HG03095 (cell line): ENCODE results near the gene NOP53.
"Not testable (repeated sequence)": the region's sequence is repeated elsewhere in the genome, so short reads cannot be mapped to it uniquely, and the experiment has no call there.

Experiments
- ATAC-seq: cut with Tn5 transposase; IDR thresholded peaks from one replicate; pipeline ENCODE4 v1.9.1; 2021; ENCODE audit warnings: moderate library complexity; ENCODE audit not compliant: unreplicated experiment

NOP53 gene

GRCh38 chr19:47752440-47753211 is 7.3 kb downstream of the NOP53 start:
- ATAC-seq: no peak

GRCh38 chr19:47754206-47755064 is 9.1 kb downstream of the NOP53 start:
- ATAC-seq: no peak

- ATAC-seq: no peak
Observed at GRCh38 chr19:47755065-47755761, 9.9 kb downstream of the NOP53 start.

GRCh38 chr19:47755762-47756626 is 10.6 kb downstream of the NOP53 start:
- ATAC-seq: no peak

- no peak for ATAC-seq
Observed at GRCh38 chr19:47756627-47756929, 11.2 kb downstream of the NOP53 start.

GRCh38 chr19:47756953-47757608 is 11.7 kb downstream of the NOP53 start:
- no peak for ATAC-seq

GRCh38 chr19:47757617-47758442 is 12.5 kb downstream of the NOP53 start:
- no peak for ATAC-seq

DNA sequence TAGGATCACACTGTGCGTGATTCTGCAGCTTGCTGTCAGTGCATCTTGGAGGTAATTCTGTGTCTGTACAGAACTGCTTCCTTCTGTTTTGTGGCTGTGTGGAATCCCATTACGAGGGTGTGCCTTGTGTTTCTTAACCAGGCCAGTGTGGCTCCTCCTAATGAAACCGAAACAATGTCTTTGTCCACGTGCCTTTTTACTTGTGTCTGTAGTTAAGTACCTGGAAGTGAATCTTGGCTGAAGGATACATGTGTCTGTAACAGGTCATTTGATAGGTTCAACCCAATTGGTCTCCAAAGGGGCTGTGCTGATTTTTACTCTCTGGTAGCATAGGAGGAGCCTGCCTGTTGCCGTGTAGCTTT is 13.1 kb downstream of the NOP53 start:
- ATAC-seq: no peak

DNA sequence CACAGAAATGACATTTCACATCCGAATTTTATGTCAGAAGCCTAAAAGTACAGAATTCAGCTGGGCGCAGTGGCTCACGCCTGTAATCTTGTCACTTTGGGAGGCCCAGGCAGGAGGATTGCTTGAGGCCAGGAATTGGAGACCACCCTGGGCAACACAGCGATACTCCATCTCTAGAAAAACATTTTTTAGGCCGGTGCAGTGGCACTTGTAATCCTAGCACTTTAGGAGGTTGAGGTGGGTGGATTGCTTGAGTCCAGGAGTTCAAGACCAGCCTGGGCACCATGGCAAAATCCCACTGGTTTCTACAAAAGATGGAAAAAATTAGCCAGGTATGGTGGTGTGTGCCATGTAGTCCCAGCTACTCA is 15.3 kb downstream of the NOP53 start:
- no peak for ATAC-seq

DNA sequence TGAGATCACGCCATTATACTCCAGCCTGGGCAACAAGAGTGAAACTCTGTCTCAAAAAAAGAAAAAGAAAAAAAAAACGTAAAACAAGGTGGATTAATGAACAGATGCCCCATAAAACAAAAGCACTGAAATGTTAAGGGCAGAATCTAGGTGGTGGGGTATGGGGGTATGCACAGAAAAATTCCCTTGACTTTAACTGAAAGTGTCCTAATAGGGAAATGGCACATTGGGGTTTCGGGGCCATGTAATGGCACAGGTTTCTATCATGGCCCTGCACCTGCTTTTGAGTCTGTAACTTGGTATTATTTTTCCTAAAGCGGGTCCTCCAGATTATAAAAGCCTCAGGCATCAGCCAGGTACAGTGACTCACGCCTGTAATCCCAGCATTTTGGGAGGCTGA is 16.2 kb downstream of the NOP53 start:
- no peak for ATAC-seq

DNA sequence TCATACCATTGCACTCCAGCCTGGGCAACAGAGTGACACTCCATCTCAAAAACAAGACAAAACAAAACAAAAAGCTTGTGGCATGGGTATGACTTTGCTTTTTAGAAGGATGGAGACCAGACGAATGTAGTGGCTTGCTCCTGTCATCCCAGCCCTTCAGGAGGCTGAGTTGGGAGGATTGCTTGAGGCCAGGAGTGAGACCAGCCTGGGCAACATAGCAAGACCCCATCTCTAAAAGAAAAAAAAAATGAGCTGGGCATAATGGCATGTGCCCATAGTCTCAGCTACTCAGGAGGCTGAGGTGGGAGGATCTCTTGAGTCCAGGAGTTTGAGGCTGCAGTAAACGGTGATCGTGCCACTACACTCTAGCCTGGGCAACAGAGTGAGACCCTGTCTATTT is 16.8 kb downstream of the NOP53 start:
- no peak for ATAC-seq

DNA sequence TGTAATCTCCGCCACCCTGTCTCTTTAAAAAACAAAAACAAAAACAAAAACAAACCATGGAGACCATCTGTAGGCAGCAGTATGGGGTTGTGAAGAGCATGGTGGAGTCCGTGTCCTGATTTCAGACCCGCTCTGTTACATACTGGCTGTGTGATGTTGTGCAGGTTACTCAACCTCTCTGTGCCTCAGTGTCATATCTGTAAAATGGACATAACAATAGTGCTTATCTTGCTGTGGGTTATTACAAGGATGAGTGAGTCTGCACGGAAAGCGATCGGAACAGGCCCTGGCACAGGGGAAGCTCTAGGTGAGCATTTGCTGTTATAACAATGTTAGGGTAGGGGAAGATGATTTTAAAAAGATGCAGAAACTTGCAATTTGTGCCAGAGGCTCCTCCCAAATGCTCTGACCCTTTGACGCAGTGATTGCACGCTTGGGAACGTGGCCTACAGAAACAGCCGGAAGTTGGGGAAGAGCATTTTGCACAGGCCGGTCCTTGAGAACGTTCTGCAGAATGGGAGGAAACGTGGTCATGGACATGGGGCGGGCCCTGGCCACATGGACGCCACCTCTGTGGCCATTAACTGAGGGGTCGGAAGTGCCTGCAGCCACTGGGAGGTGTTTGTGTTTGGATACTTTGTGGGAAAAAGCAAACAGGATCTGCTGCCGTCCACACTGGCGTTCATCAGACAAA is 17.4 kb downstream of the NOP53 start:
- no peak for ATAC-seq

DNA sequence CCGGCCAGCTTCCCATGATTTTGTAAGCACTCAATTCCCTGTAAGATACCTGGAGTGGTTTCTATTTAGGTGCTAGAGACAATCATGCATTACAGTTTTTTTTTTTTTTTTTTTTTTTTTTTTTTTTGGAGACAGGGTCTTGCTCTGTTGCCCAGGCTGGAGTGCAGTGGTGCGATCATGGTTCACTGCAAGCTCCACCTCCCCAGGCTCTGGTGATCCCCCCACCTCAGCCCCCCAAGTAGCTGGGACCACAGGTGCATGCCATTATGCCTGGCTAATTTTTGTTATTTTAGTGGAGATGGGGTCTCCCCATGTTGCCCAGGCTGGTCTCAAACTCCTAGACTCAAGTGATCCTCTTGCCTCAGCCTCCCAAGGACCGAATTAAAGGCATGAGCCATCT is 19.4 kb downstream of the NOP53 start:
- not testable (repeated sequence) for ATAC-seq

DNA sequence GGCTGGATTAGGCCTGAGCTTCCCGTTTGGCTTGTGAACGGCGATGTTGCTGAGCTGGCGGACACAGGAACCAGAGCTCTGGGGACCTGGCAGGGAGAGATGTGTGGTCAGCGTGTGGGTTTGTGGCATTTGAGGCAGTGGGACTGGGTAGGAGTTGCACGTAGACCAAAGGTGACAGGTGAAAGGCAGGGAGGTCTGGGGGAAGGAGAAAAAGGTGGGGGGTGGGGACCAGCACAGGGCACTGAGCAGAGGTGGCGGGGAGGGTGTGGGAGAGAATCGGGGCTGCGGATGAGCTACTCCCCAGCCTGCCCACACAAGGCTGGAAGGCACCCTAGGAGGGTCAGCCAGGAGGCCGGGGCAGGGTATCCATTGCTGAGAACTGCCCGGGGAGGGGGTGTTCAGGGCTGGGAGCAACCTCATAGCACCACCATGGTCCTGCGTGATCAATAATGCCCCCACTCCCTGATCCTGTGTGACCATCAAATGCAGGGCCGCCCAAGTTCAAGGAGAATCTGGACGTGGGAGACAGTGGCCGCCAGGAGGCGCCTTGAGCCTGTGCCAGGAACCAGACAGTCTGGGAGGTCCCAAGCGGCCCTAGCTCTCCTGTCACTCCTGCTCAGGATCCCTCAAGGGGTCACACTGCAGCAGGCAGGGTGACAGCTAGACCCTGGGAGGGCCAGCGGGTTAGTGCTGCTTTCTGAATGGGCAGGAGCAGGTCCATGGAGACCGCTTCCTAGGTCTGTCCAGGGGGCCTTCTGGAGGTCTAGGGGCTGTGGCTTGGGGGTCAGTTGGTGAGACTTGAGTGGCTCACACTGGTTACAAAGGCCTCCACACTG is 20.4 kb downstream of the NOP53 start:
- ATAC-seq: no peak

GRCh38 chr19:47766359-47766620 is 20.9 kb downstream of the NOP53 start:
- ATAC-seq: no peak

- ATAC-seq: no peak
Observed at GRCh38 chr19:47766670-47767069, 21.3 kb downstream of the NOP53 start.

- ATAC-seq: no peak
Observed at GRCh38 chr19:47767349-47767748, 22.0 kb downstream of the NOP53 start.

DNA sequence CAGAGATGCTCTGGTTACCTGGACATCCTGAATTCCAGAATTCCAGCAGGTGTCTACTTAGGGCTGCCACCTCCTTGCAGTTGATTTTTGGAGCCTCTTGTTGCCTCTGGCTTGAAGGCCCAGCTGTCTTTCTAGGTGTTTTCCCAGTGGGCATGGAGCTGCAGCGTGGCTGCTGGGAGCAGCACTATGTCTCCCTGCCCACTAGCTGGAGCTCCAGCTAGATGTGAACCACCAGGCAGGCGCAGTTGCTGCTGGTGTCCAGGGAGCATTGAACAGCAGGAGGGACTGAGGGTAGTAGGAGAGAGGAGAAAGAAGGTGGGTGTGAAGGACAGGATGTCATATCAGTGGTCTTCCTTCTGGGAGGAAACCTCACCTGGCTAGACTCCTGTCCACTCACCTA is 23.3 kb downstream of the NOP53 start:
- no peak for ATAC-seq
